ENCODE data around the gene C20orf96. TPM values are rescaled to one million over a fixed set of nuclear protein-coding genes. Genes with fewer than 3 reads are reported as not detected.

Gene C20orf96
- total RNA-seq, 3 donors from 2014 or later (not counting 1 experiment from before 2014, with no cell fraction given), result 3.8 to 4.3 (median 4.1) TPM

- TF ChIP-seq CTCF (IDR thresholded peaks at IDR 0.05), result no peak
- H3K36me3 ChIP-seq (ENCODE audit: control insufficient read depth, insufficient read depth, low read length), result no peaks in the 10 kb centered on the region
- H3K9me3 ChIP-seq (ENCODE audit: control insufficient read depth, insufficient read depth, low read length), result no peaks in the 10 kb centered on the region
- intact Hi-C loops (cut with micrococcal nuclease), result no loop called here
- H3K27me3 Mint-ChIP-seq (ENCODE audit: low read depth in 2 of 2), result peaks cover 3 to 7% of the 10 kb centered on the region in 2 donors
- no peak overlapping the region for H3K4me3 Mint-ChIP-seq
- DNase-seq (no peak), ATAC-seq (no peak)
- H3K36me3 Mint-ChIP-seq, result no peaks in the 10 kb centered on the region
- H3K27me3 ChIP-seq (ENCODE audit: control insufficient read depth, insufficient read depth, low read length), result no peaks in the 10 kb centered on the region
- H3K4me1 ChIP-seq (ENCODE audit: control insufficient read depth, insufficient read depth, low read length), result no peaks in the 10 kb centered on the region
- WGBS (ENCODE audit: insufficient coverage), result 79% methylated on average over 2 of the region's 2 CpGs
- no peak overlapping the region for H3K27ac ChIP-seq (ENCODE audit: low read length)
- H3K9me3 Mint-ChIP-seq, result no peaks in the 10 kb centered on the region
- H3K4me1 Mint-ChIP-seq, result peaks cover 9 to 10% of the 10 kb centered on the region in 2 donors
- H3K27ac Mint-ChIP-seq, result no peak overlapping the region
- no peak overlapping the region for H3K4me3 ChIP-seq (ENCODE audit: low read length)
These were observed 37.7 kb downstream of the C20orf96 start for GRCh38 chr20:252801-253200.

DNA sequence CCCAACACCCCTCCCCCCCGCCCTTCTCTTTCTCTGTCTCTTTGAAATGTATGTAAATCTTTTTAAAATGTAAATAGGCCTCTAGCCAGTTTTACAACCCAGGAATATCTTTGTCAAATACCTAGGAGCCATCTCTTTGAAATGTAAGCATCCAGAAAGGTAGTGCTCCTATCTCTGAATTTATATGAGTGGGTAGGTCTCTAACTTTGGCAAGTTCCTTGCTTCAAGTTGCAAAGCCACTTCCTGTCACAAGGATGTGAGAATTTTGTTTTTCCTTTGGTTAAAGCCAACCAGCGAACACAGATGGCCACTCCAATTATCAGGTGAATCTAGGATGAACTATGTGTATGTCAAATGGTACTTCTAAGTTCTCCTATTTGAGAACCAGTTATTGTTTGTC is 39.2 kb downstream of the C20orf96 start:
- H3K9me3 ChIP-seq (ENCODE audit: control insufficient read depth, insufficient read depth, low read length), result no peaks in the 10 kb centered on the region
- TF ChIP-seq CTCF (IDR thresholded peaks at IDR 0.05), result no peak
- intact Hi-C loops (cut with micrococcal nuclease), result no loop called here
- H3K4me3 ChIP-seq (ENCODE audit: low read length), result no peak overlapping the region
- H3K9me3 Mint-ChIP-seq, result no peaks in the 10 kb centered on the region
- 0% methylated on average over 1 of the region's 2 CpGs for WGBS (ENCODE audit: insufficient coverage)
- no peaks in the 10 kb centered on the region for H3K4me1 ChIP-seq (ENCODE audit: control insufficient read depth, insufficient read depth, low read length)
- H3K36me3 Mint-ChIP-seq, result no peaks in the 10 kb centered on the region
- H3K27ac ChIP-seq (ENCODE audit: low read length), result no peak overlapping the region
- H3K27ac Mint-ChIP-seq, result no peak overlapping the region
- ATAC-seq (no peak), DNase-seq (no peak)
- peaks cover 9 to 10% of the 10 kb centered on the region in 2 donors for H3K4me1 Mint-ChIP-seq
- H3K4me3 Mint-ChIP-seq, result no peak overlapping the region
- H3K36me3 ChIP-seq (ENCODE audit: control insufficient read depth, insufficient read depth, low read length), result no peaks in the 10 kb centered on the region
- H3K27me3 Mint-ChIP-seq (ENCODE audit: low read depth in 2 of 2), result no peaks in the 10 kb centered on the region
- H3K27me3 ChIP-seq (ENCODE audit: control insufficient read depth, insufficient read depth, low read length), result no peaks in the 10 kb centered on the region

DNA sequence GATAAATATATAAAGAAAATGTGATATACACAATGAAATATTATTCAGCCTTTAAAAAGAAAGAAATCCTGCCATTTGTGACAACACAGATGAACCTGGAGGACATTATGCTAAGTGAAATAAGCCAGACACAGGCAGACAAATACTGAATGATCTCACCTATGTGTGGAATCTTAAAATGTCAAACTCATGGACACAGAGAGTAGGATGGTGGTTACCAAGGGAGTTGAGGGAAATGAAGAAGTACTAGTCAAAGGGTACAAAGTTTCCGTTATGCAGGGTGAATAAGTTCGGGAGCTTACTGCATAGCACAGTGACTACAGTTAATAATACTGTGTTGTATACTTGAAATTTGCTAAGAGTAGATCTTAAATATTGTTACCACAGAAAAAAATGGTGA is 47.6 kb downstream of the C20orf96 start:
- intact Hi-C loops (cut with micrococcal nuclease), result no loop called here
- Mint-ChIP-seq H3K27me3 (ENCODE audit: low read depth in 2 of 2) (peaks cover 4 to 10% of the 10 kb centered on the region in 2 donors), H3K36me3 (no peaks in the 10 kb centered on the region), H3K27ac (no peak overlapping the region), H3K9me3 (no peaks in the 10 kb centered on the region), H3K4me1 (no peaks in the 10 kb centered on the region), H3K4me3 (no peak overlapping the region)
- Histone ChIP-seq H3K36me3 (ENCODE audit: control insufficient read depth, insufficient read depth, low read length) (no peaks in the 10 kb centered on the region), H3K4me3 (ENCODE audit: low read length) (no peak overlapping the region), H3K9me3 (ENCODE audit: control insufficient read depth, insufficient read depth, low read length) (no peaks in the 10 kb centered on the region), H3K27ac (ENCODE audit: low read length) (no peak overlapping the region), H3K4me1 (ENCODE audit: control insufficient read depth, insufficient read depth, low read length) (no peaks in the 10 kb centered on the region), H3K27me3 (ENCODE audit: control insufficient read depth, insufficient read depth, low read length) (no peaks in the 10 kb centered on the region)
- DNase-seq (no peak), ATAC-seq (no peak)
- WGBS (ENCODE audit: insufficient coverage), result 88% methylated on average over 2 of the region's 2 CpGs
- TF ChIP-seq CTCF (IDR thresholded peaks at IDR 0.05), result no peak

- H3K9me3 Mint-ChIP-seq, result no peaks in the 10 kb centered on the region
- no peak for ATAC-seq
- no peak for TF ChIP-seq CTCF (IDR thresholded peaks at IDR 0.05)
- DNase-seq, result peak in 1 of 2 donors; percentile 10
- H3K4me3 Mint-ChIP-seq, result no peak overlapping the region
- H3K36me3 Mint-ChIP-seq, result no peaks in the 10 kb centered on the region
- intact Hi-C loops (cut with micrococcal nuclease), result no loop called here
- no peaks in the 10 kb centered on the region for H3K36me3 ChIP-seq (ENCODE audit: control insufficient read depth, insufficient read depth, low read length)
- no peaks in the 10 kb centered on the region for H3K27me3 ChIP-seq (ENCODE audit: control insufficient read depth, insufficient read depth, low read length)
- peaks cover 6% of the 10 kb centered on the region in 2 donors for H3K4me1 Mint-ChIP-seq
- no peak overlapping the region for H3K27ac ChIP-seq (ENCODE audit: low read length)
- H3K27me3 Mint-ChIP-seq (ENCODE audit: low read depth in 2 of 2), result peaks cover 0 to 4% of the 10 kb centered on the region in 2 donors
- 64% methylated on average over 3 of the region's 3 CpGs for WGBS (ENCODE audit: insufficient coverage)
- H3K4me1 ChIP-seq (ENCODE audit: control insufficient read depth, insufficient read depth, low read length), result peaks cover 3% of the 10 kb centered on the region
- H3K9me3 ChIP-seq (ENCODE audit: control insufficient read depth, insufficient read depth, low read length), result no peaks in the 10 kb centered on the region
- H3K27ac Mint-ChIP-seq, result peak overlapping the region in 1 of 2 donors; percentile 19
- H3K4me3 ChIP-seq (ENCODE audit: low read length), result no peak overlapping the region
These were observed 52.6 kb downstream of the C20orf96 start for GRCh38 chr20:237929-238328.

Measured in natural killer cell (primary cell).